B cell (primary cell): Measurements from ENCODE around the gene MAPRE2.

Experiments
- CTCF ChIP-seq: fragments of 200-600 bp; IDR thresholded peaks from one replicate; pipeline ENCODE4 v1.8.0; 2022; ENCODE audit warnings: antibody characterized with exemption, mild to moderate bottlenecking
- EZH2 ChIP-seq: IDR thresholded peaks from 2 replicates; pipeline ENCODE4 v1.6.1; 2012; ENCODE audit warnings: borderline replicate concordance, low read depth, mild to moderate bottlenecking, moderate library complexity, low read length; ENCODE audit not compliant: insufficient read depth, poor library complexity, severe bottlenecking

DNA sequence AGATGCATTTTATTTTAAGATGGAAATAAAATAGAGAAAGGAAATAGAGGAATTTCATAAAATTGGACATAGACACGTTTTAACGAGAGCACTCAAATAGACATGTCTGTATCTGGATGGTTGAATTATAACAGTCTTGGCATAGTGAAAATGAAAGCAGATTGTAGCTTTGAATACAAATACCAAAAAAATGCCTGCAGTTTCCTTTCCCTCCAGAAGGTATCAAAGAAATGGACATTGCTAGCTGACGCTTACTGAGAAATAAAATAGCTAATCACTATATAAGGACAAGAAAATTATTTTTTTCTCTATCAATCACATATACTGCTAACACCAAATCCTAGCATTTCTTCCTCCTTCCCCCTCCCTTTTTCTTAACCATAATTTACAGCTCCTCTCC, 11.4 kb upstream of the MAPRE2 start:
- TF ChIP-seq CTCF (peak; percentile 44), EZH2 (no peak)
